Neural cell (in vitro differentiated cells): ENCODE results near the gene BRI3. TPM values are rescaled to one million over a fixed set of nuclear protein-coding genes. Genes with fewer than 3 reads are reported as not detected.

Experiments used
- H2AFZ ChIP-seq: fragments of 200-600, 300-800 bp; sonication (generic), shearing (Covaris generic); 2 replicates; pipeline ENCODE4 v1.6.0; 2014; ENCODE audit warnings: low read depth, mild to moderate bottlenecking, antibody characterized with exemption, low read length, moderate library complexity
- H3F3A ChIP-seq: fragments of 200-600 bp; shearing (Covaris generic); 2 replicates; pipeline ENCODE4 v1.6.1; 2016; ENCODE audit warnings: mild to moderate bottlenecking, moderate library complexity, mixed read lengths, antibody characterized with exemption, low read length; ENCODE audit not compliant: insufficient read depth, poor library complexity, severe bottlenecking
- H3K27ac ChIP-seq: fragments of 200-600, 300-800 bp; sonication (generic), shearing (Covaris generic); 2 replicates; pipeline ENCODE4 v1.5.1; 2014; ENCODE audit warnings: mild to moderate bottlenecking, low read length, moderate library complexity
- H3K27me3 ChIP-seq: fragments of 300-800, 200-600 bp; sonication (generic), shearing (Covaris generic); 2 replicates; pipeline ENCODE4 v1.6.0; 2014; ENCODE audit warnings: mild to moderate bottlenecking, low read depth, low read length, moderate library complexity; ENCODE audit not compliant: insufficient read depth
- H3K36me3 ChIP-seq: fragments of 300-800, 200-600 bp; sonication (generic), shearing (Covaris generic); 2 replicates; pipeline ENCODE4 v1.5.1; 2014; ENCODE audit warnings: mild to moderate bottlenecking, antibody characterized with exemption, low read length, moderate library complexity; ENCODE audit not compliant: insufficient read depth
- H3K4me2 ChIP-seq: fragments of 300-800, 200-600 bp; sonication (generic), shearing (Covaris generic); 2 replicates; pipeline ENCODE4 v1.6.0; 2014; ENCODE audit warnings: mild to moderate bottlenecking, low read length
- H3K4me3 ChIP-seq: fragments of 300-800, 200-600 bp; sonication (generic), shearing (Covaris generic); 2 replicates; pipeline ENCODE4 v1.5.1; 2014; ENCODE audit warnings: mild to moderate bottlenecking, low read length, moderate library complexity
- H3K79me2 ChIP-seq: fragments of 200-600 bp; shearing (Covaris generic); replicated peaks from 2 replicates; pipeline ENCODE4 v1.6.0; 2014; ENCODE audit warnings: mild to moderate bottlenecking, low read length, moderate library complexity; ENCODE audit not compliant: insufficient read depth
- H3K9ac ChIP-seq: fragments of 300-800, 200-600 bp; sonication (generic), shearing (Covaris generic); 2 replicates; pipeline ENCODE4 v1.6.1; 2016; ENCODE audit warnings: mild to moderate bottlenecking, low read length, mixed read lengths
- H3K9me2 ChIP-seq: fragments of 200-600 bp; shearing (Covaris generic); 2 replicates; pipeline ENCODE4 v1.6.1; 2016; ENCODE audit warnings: mild to moderate bottlenecking, low read length, mixed read lengths; ENCODE audit not compliant: insufficient read depth
- H3K9me3 ChIP-seq: fragments of 200-600, 300-800 bp; sonication (generic), shearing (Covaris generic); 2 replicates; pipeline ENCODE4 v1.6.1; 2016; ENCODE audit warnings: mild to moderate bottlenecking, mixed run types, low read length, moderate library complexity, mixed read lengths
- H4K20me1 ChIP-seq: fragments of 200-600 bp; shearing (Covaris generic); 2 replicates; pipeline ENCODE4 v1.6.1; 2016; ENCODE audit warnings: mild to moderate bottlenecking, mixed run types; ENCODE audit not compliant: insufficient read depth
- EP300 ChIP-seq: fragments of 450-650 bp; conservative IDR thresholded peaks from 2 replicates; pipeline ENCODE4 v1.6.1; 2014; ENCODE audit warnings: antibody characterized with exemption, mild to moderate bottlenecking, moderate library complexity; ENCODE audit not compliant: poor library complexity, severe bottlenecking
- EZH2 ChIP-seq: fragments of 200-600, 300-800 bp; shearing (Covaris generic), sonication (generic); IDR thresholded peaks from 2 replicates; pipeline ENCODE4 v1.6.1; 2014; ENCODE audit warnings: antibody characterized with exemption, low read length, borderline replicate concordance, mild to moderate bottlenecking; ENCODE audit not compliant: insufficient read depth, poor library complexity, severe bottlenecking
- MXI1 ChIP-seq: fragments of 450-650 bp; conservative IDR thresholded peaks from 2 replicates; pipeline ENCODE4 v1.6.1; 2014; ENCODE audit warnings: antibody characterized with exemption, mild to moderate bottlenecking; ENCODE audit not compliant: poor library complexity, severe bottlenecking
- POLR2AphosphoS5 ChIP-seq: IDR thresholded peaks from 2 replicates; pipeline ENCODE4 v1.6.1; 2012
- RAD21 ChIP-seq: fragments of 450-650 bp; conservative IDR thresholded peaks from 2 replicates; pipeline ENCODE4 v1.6.1; 2014; ENCODE audit warnings: antibody characterized with exemption, mild to moderate bottlenecking, moderate library complexity
- REST ChIP-seq: IDR thresholded peaks from 2 replicates; pipeline ENCODE4 v1.6.1; 2012; ENCODE audit warnings: borderline replicate concordance
- SMC3 ChIP-seq: fragments of 450-650 bp; conservative IDR thresholded peaks from 2 replicates; pipeline ENCODE4 v1.6.1; 2014; ENCODE audit warnings: antibody characterized with exemption, mild to moderate bottlenecking, moderate library complexity; ENCODE audit not compliant: poor library complexity
- TAF1 ChIP-seq: IDR thresholded peaks from 2 replicates; pipeline ENCODE4 v1.6.1; 2012; ENCODE audit warnings: low read depth
- polyA plus RNA-seq: library from polyadenylated mRNA; depleted of rRNA; stranded (reverse); fragments of >200 nt; gene quantifications from 2 replicates; pipeline ENCODE4 v1.2.3, GENCODE V29; 2014
- TF ChIP-seq, protein P1 (sequence below): fragments of 450-650 bp; IDR thresholded peaks from 2 replicates; pipeline ENCODE4 v1.5.1; 2014; ENCODE audit warnings: antibody characterized with exemption, mild to moderate bottlenecking, moderate library complexity; ENCODE audit not compliant: poor library complexity, severe bottlenecking

The BRI3 gene
- polyA plus RNA-seq, 1 donor from 2014 or later = 55.6 TPM

GRCh38 chr7:98293265-98293664 lies 11.8 kb downstream of the BRI3 start:
- Histone ChIP-seq H3F3A (no peaks in the 10 kb centered on the region), H3K4me2 (no peak overlapping the region), H3K36me3 (no peaks in the 10 kb centered on the region), H3K27me3 (no peaks in the 10 kb centered on the region), H4K20me1 (no peaks in the 10 kb centered on the region), H3K4me3 (no peak overlapping the region), H3K27ac (no peak overlapping the region), H2AFZ (no peak overlapping the region), H3K9me3 (no peaks in the 10 kb centered on the region), H3K9ac (no peak overlapping the region), H3K79me2 (no peaks in the 10 kb centered on the region), H3K9me2 (no peaks in the 10 kb centered on the region)
- TF ChIP-seq RAD21 (no peak), TAF1 (no peak), REST (no peak), SMC3 (no peak), POLR2AphosphoS5 (no peak), EP300 (no peak), MXI1 (no peak), EZH2 (no peak)
- TF ChIP-seq, protein P1, sequence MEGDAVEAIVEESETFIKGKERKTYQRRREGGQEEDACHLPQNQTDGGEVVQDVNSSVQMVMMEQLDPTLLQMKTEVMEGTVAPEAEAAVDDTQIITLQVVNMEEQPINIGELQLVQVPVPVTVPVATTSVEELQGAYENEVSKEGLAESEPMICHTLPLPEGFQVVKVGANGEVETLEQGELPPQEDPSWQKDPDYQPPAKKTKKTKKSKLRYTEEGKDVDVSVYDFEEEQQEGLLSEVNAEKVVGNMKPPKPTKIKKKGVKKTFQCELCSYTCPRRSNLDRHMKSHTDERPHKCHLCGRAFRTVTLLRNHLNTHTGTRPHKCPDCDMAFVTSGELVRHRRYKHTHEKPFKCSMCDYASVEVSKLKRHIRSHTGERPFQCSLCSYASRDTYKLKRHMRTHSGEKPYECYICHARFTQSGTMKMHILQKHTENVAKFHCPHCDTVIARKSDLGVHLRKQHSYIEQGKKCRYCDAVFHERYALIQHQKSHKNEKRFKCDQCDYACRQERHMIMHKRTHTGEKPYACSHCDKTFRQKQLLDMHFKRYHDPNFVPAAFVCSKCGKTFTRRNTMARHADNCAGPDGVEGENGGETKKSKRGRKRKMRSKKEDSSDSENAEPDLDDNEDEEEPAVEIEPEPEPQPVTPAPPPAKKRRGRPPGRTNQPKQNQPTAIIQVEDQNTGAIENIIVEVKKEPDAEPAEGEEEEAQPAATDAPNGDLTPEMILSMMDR = no peak

DNA sequence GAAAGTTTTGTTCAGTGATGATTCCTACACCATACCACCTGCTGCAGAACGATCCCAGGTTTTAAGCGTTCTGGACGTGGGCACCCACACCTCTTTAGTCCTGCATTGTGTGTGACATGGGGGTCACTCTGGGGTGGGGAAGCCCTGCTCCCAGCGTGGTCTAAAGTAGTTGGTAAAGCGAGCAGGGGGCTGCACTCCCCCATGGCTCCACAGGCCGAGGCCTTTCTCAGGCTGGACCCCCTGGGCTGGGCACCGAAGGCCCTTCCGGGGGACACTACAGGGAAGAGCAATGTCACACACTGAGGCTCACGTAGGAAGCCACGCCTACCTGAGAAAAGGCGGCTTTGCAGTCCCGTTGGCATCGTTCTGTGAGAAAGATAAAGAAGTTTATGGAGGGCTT lies 12.3 kb downstream of the BRI3 start:
- no peak overlapping the region for H2AFZ ChIP-seq
- H4K20me1 ChIP-seq = no peaks in the 10 kb centered on the region
- no peaks in the 10 kb centered on the region for H3K79me2 ChIP-seq
- no peaks in the 10 kb centered on the region for H3K9me2 ChIP-seq
- H3K4me2 ChIP-seq = no peak overlapping the region
- TF ChIP-seq TAF1 (no peak), EZH2 (no peak), REST (no peak), EP300 (no peak), POLR2AphosphoS5 (no peak), MXI1 (no peak), SMC3 (no peak), RAD21 (no peak)
- TF ChIP-seq, protein P1 = no peak
- H3F3A ChIP-seq = no peaks in the 10 kb centered on the region
- H3K27me3 ChIP-seq = no peaks in the 10 kb centered on the region
- no peaks in the 10 kb centered on the region for H3K9me3 ChIP-seq
- H3K4me3 ChIP-seq = no peak overlapping the region
- no peak overlapping the region for H3K9ac ChIP-seq
- H3K27ac ChIP-seq = no peak overlapping the region
- no peaks in the 10 kb centered on the region for H3K36me3 ChIP-seq
